Fibroblast of upper back skin (primary cell): ENCODE measurements around the gene PLCB3.

Experiments
- DNase-seq: peaks from one replicate; pipeline ENCODE4 v3.0.0-alpha.2; 2013

Gene PLCB3

GRCh38 chr11:64223001-64223651 is 28.2 kb upstream of the PLCB3 start:
- DNase-seq: no peak

- no peak for DNase-seq
Observed at GRCh38 chr11:64224151-64224890, 27.0 kb upstream of the PLCB3 start.

- no peak for DNase-seq
Observed at GRCh38 chr11:64224891-64225607, 26.3 kb upstream of the PLCB3 start.

GRCh38 chr11:64225608-64226506 is 25.5 kb upstream of the PLCB3 start, which contains the start of the genes NUDT22 and TRPT1:
TSS of gene NUDT22 (plus strand) at chr11:64226274. CDS start at chr11:64226653, 379 bp downstream.
TSS of gene TRPT1 (minus strand) at chr11:64226186. CDS start at chr11:64225860, 326 bp downstream.
- DNase-seq: peak; percentile 83

- DNase-seq: no peak
Observed at GRCh38 chr11:64226507-64227051, 24.8 kb upstream of the PLCB3 start.

GRCh38 chr11:64227405-64227956 is 23.8 kb upstream of the PLCB3 start:
- no peak for DNase-seq

GRCh38 chr11:64229090-64229743 is 22.1 kb upstream of the PLCB3 start:
- no peak for DNase-seq

GRCh38 chr11:64229744-64230170 is 21.6 kb upstream of the PLCB3 start:
- DNase-seq: no peak

- DNase-seq: peak; percentile 89
Observed at GRCh38 chr11:64230171-64230984, 21.0 kb upstream of the PLCB3 start, which contains the start of gene DNAJC4. TSS of gene DNAJC4 (plus strand) at chr11:64230548. CDS start at chr11:64230855, 307 bp downstream.

- no peak for DNase-seq
Observed at GRCh38 chr11:64230985-64231365, 20.4 kb upstream of the PLCB3 start.

GRCh38 chr11:64231546-64231945 is 19.8 kb upstream of the PLCB3 start:
- DNase-seq: no peak

GRCh38 chr11:64232182-64232966 is 19.0 kb upstream of the PLCB3 start:
- no peak for DNase-seq

GRCh38 chr11:64232967-64233315 is 18.4 kb upstream of the PLCB3 start:
- DNase-seq: no peak

GRCh38 chr11:64233913-64234586 is 17.3 kb upstream of the PLCB3 start, which contains the start of gene VEGFB:
TSS of gene VEGFB (plus strand) at chr11:64234584. CDS start at chr11:64234834, 250 bp downstream.
- DNase-seq: peak; percentile 57

- DNase-seq: no peak
Observed at GRCh38 chr11:64234647-64235379, 16.5 kb upstream of the PLCB3 start.

GRCh38 chr11:64235437-64236161 is 15.7 kb upstream of the PLCB3 start:
- DNase-seq: no peak

- no peak for DNase-seq
Observed at GRCh38 chr11:64237484-64237951, 13.8 kb upstream of the PLCB3 start.
